ENCODE results near the gene TFB2M.

TFB2M gene

DNA sequence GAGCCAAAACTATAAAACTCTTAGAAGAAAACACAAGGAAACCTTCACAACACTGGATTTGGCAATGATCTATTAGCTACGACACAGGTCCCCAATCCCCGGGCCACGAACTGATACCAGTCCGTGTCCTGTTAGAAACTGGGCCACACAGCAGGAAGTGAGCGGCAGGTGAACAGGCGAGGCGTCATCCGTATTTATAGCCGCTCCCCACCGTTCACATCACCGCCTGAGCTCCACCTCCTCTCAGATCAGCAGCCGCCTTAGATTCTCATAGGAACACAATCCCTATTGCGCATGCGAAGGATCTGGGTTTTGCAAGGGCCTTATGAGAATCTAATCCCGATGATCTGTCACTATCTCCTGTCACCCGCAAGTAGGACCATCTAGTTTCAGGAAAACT is 11.9 kb downstream of the TFB2M start:
- in situ Hi-C loops (cut with HindIII; ENCODE audit: low sequenced_read_pairs): no loop called here

DNA sequence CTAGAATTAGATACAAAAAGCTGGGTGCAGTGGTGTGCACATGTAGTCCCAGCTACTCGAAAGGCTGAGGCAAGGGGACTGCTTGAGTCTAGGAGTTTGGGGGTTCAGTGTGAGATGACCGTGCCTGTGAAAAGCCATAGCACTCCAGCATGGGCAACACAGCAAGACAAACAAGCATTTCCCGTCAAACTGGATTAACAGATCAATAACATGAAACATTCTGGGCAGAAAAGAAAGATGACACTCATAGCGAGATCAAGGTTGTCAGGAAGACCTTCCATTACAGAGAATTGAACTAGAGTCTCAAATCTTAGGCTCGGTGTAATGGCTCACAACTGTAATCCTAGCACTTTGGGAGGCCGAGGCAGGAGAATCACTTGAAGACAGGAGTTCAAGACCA is 14.0 kb downstream of the TFB2M start:
- in situ Hi-C loops (cut with HindIII; ENCODE audit: low sequenced_read_pairs): no loop called here

DNA sequence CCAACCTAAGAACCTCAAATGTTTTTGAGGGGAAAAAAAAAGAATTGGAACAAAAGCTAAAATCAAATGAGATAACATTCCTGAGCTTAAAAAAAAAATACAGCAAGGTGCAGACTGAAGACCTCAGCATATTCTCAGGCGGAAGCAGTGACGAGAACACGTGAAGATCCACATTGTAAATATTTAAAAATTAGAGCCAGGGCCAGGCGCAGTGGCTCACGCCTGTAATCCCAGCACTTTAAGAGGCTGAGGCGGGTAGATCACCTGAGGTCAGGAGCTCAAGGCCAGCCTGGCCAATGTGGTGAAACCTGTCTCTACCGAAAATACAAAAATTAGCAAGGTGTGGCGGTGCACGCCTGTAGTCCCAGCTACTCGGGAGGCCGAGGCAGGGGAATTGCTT is 15.7 kb downstream of the TFB2M start:
- in situ Hi-C loops (cut with HindIII; ENCODE audit: low sequenced_read_pairs): no loop called here

DNA sequence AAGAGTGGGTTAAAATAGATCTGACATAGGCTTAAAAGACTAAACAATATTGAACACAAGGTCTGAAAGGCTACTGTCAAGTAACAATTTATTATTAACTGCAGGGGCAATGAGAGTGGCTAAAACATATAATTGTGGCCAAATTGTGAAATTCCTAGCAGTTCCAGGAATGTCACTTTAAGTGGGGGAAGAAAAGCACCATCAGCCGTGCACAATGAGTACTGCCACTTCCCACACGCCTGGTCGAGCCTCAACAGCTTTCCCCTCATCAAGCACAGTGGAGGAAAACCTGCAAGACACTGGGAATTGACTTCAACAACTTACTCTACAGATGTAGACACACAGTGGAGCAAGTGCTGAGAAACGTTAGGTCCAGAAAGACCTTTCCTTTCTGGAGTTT is 16.4 kb downstream of the TFB2M start:
- in situ Hi-C loops (cut with HindIII; ENCODE audit: low sequenced_read_pairs): no loop called here

DNA sequence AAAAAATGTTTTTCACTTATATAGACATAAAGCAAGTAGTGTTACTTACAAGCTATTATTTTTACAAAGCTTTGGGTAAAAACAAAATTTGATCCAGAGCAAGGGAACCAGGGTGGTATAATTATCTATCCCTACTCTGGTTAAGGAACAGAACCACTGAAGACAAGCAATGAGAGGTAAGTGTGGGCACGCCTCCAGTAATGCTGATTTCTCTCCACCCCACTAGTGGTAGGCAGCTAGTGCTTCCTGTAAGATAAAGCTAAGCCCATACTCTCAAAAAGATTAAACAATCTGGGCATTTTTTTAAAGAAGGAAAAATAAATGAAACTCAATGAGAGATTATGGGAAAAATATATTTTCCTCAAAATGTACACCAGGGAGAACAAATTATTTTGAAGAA is 22.1 kb downstream of the TFB2M start:
- in situ Hi-C loops (cut with HindIII; ENCODE audit: low sequenced_read_pairs): no loop called here

DNA sequence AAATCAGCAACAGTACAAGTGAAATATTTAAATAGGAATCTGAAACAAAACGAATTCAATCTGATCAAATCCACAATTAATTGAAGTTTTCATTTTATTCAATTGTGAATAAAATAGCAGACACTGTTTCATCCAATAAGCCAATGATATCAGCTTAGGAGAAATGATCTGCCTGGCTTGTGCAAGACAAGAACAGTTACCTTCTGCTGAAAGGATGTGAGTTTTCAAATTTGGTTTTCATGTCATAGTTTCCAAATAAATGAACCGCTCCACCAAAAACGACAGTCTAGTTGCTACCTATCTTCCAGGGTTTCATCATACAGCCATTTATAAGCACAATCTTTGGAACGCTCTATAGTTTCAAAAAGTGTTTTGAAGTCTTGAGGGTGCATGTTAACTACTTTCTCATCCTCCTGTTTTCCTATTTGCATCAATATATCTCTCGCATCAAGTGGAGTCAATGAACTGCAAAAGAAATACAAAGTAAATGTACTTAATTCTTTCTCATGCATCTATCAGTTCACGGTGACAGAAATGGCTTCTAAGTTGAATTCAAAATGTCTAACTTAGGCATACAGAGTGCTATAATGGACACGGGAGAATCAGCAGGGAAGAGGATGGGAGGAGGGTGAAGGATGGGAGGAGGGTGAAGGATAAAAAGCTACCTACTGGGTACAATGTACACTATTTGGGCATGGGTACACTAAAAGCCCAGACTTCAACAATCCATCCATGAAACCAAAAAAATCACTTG is 25.1 kb downstream of the TFB2M start:
- in situ Hi-C loops (cut with HindIII; ENCODE audit: low sequenced_read_pairs): no loop called here

DNA sequence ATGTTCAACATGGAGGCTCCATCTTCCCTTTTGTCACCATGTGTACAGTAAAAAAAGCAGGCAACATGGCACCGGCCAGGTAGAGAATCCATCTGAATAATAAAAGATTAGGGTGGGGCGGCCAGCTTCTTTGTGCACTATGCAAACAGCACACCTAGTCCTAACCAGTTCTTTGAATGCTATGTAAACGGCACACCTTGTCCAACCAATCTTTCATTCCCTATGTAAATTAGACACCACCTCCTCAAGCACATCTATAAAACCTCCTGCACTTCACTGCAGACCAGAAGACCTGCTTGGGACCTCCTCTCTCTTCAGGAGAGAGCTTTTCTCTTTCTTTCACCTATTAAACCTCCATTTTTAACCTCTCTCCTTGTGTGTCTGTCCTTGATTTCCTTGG is 28.2 kb downstream of the TFB2M start:
- in situ Hi-C loops (cut with HindIII; ENCODE audit: low sequenced_read_pairs): no loop called here

DNA sequence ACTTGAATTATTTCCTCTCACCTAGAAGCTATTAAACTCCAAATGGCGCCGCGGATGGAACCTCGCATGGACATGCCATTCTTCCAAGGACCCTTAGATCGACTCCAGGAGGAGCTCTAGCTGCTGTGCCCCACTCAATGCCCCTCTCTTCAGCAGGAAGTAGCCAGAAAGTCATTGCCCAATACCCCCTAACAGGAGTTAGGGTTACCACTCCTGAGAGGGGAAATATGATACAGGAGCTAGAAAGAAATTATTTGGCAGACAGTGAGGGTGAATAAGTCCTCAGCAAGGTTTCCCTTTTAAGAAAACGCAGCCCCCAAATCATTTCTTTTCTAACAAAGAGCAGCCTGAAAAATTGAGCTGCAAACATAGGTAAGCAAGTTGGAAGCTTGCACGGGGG is 28.6 kb downstream of the TFB2M start:
- in situ Hi-C loops (cut with HindIII; ENCODE audit: low sequenced_read_pairs): no loop called here

DNA sequence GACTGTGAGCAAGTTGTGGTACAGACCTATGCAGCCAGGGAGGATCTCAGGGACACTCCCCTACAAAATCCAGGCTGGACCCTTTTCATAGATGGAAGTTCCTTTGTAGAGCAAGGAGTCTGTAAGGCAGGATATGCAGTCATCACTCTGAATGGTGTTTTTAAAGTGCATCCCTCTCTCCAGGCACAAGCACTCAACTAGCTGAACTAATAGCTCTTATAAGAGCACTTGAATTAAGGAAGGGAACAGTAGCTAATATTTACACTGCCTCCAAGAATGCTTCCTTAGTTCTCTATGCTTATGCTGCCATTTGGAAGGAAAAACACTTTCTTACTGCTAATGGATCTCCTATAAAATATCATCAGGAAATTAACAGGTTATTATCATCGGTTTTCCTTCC is 31.9 kb downstream of the TFB2M start:
- in situ Hi-C loops (cut with HindIII; ENCODE audit: low sequenced_read_pairs): no loop called here

DNA sequence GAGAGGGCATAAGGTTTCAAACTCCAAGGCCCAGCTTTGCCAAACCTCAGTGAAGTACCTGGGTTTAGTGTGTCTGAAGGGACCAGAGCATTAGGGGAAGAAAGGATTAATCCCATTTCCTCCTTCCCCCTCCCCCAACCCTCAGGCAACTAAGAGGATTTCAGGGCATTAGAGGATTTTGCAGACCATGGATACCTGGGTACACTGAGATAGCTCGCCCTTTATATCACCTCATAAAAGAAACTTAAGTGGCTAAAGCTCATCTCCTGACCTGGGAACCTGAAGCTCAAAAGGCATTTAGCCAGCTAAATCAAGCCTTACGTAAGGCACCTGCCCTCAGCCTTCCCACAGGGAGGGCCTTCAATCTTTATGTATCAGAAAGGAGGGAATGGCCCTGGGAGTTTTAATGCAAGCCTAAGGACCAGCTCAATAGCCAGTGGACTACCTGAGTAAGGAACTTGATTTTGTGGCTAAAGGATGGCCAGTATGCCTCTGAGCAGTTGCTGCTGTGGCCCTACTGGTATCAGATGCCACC is 32.6 kb downstream of the TFB2M start:
- in situ Hi-C loops (cut with HindIII; ENCODE audit: low sequenced_read_pairs): no loop called here

DNA sequence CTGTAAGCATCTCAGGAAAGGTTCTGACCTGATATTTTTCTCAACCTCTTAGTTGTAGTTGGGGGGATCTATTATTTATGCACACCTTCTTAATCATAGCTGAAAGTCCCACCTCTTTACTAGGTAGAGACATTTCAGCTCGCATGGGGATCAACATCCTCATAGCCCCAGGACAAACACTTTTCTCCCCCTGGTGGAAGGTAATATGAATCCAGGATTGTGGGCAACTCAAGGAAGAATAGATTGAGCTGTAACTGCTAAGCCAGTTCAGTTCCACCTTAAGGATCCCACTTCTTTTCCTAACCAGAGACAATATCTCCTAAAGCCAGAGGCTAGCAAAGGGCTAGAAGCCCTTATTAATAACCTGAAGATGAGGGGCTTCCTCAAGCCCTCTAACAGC is 33.5 kb downstream of the TFB2M start:
- in situ Hi-C loops (cut with HindIII; ENCODE audit: low sequenced_read_pairs): no loop called here

DNA sequence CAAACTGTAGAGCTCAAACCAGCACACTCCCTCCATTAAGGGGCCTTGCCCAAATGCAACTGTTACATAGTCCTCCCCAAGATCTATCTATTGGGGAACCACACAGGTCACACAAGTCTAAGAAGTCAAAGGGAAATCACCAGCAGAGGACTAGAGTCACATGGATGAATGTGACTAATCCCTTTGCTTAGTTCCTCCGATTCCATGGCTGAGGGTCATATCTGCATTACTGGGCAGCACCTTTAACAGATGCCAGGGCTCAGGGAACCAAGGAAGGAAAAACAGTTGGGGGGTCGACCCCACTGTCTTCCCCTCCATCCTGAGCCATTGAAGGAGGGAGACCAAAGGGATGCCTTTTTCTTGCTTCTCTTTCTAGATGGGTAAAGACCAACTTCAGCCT is 35.6 kb downstream of the TFB2M start:
- in situ Hi-C loops (cut with HindIII; ENCODE audit: low sequenced_read_pairs): no loop called here

DNA sequence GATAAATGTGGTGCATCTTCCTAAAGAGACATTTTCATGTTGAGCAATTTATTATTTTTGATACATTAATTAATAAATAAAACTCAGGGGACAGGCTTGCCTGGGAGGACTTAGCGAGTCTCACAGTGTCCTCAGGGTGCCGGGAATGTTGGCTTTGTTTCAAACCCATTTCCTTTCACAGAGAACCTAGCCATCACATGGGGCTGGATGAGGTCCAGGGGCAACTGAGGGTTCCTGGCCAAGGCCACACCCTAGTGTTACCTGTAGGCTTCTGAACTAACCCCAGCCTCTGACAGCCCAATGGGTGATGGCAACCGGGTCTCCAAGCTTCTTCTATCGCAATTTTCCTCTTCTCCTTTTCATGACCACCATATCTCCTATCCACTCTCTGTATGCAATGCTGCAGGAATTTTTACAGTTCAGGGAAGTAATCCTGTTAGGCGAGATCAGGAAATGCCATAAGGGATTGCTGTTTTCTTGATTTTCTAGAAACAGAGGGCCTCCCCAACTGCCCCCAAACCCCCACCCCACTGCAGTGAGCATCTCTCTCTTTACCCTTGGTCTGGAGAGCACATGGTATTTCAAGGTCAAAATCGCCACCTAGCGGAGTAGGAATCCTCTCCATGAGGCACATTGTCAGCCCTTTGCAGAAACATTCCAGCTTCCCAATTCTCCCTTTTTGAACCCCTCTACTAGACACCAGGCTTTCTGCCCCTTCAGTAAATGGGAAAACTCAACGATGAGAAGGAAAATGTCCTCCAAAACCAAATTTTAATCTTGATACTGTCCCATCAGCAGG is 36.9 kb downstream of the TFB2M start:
- in situ Hi-C loops (cut with HindIII; ENCODE audit: low sequenced_read_pairs): no loop called here

DNA sequence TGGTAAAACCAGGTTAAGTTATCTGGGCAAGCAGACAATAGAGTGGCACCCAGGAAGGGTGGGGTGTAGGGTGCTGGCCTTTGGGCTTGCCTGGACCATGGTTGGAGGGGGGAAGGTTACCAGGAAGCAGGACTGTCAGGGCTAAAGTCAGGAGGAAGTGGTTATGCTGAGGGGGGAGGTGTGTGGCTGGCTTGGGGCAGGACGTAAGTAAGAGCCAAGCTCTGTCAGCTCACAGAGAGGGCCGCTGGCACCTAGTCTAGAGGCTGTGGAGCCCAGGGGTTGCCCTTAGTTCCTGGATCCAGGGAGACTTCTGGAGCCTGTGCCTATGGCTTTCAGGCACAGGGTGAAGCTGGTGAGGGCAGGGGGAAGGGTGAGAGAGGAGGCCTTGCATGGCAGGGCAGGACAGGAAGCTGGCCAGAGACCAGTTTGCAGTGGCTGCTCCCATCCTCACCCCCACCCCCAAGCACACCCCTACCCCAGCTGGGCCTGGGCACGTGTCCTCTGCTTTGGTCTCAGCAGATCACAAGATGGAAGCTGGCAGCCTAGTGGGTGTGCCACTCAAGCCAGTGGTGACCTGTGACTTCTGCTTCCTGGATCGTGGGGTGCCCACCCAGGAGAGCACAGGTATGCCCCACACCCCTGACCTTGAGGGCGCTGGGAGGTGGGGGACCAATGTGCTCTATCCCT is 38.5 kb downstream of the TFB2M start:
- in situ Hi-C loops (cut with HindIII; ENCODE audit: low sequenced_read_pairs): no loop called here

DNA sequence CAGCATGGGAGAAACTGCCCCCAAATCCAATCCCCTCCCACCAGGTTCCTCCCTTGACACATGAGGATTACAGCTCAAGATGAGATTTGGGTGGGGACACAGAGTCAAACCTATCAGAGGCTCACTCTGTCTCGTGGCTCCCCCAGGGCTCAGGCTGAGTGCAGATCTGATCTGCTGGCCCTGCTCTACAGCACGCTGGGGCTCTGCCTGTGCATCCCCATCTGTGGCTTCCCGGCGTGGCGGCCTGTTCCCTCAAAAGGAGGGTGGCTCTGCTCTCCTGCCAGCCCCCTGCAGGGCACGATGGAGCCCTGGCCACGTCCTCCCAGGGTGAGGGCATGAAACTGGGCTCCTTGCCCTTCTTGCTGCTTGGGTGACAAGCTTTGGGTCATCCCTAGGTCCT is 39.1 kb downstream of the TFB2M start:
- in situ Hi-C loops (cut with HindIII; ENCODE audit: low sequenced_read_pairs): no loop called here

DNA sequence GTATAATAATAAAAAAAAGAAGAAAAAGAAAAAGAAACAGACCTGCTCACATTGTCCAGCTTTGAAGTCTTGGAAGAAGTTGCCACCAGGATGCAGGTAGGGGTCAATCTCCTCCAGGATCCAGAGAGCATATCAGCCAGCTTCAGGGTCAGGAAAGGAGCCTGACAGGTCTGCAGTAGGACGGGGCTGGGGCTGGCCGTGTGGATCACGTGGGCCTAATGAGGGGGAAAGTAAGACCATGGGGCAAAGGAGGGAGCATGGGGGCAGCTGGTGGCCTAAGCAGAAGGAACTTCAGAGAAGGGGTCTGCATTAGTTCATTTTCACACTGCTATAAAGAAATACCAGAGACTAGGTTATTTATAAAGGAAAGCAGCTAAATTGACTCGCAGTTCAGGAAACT is 39.7 kb downstream of the TFB2M start:
- in situ Hi-C loops (cut with HindIII; ENCODE audit: low sequenced_read_pairs): no loop called here

DNA sequence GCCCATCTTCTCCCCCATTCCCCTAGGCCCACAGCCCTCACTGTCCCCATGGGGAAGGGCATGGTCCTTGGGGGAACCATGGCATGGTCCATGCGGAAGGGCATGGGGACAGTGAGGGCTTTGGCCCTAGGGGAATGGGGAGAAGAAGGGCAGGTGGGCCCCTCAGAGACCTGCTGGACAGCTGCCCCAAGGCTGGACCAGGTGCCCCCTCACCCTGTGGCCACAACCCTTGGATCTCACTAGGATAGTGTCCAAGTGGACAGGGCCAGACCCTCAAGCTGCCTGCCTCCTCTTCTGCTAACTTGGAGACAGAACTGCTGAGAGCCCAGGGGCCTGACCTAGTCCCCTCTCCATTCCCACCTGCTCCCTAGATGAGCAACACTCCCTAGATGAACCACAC is 46.5 kb downstream of the TFB2M start:
- in situ Hi-C loops (cut with HindIII; ENCODE audit: low sequenced_read_pairs): no loop called here

DNA sequence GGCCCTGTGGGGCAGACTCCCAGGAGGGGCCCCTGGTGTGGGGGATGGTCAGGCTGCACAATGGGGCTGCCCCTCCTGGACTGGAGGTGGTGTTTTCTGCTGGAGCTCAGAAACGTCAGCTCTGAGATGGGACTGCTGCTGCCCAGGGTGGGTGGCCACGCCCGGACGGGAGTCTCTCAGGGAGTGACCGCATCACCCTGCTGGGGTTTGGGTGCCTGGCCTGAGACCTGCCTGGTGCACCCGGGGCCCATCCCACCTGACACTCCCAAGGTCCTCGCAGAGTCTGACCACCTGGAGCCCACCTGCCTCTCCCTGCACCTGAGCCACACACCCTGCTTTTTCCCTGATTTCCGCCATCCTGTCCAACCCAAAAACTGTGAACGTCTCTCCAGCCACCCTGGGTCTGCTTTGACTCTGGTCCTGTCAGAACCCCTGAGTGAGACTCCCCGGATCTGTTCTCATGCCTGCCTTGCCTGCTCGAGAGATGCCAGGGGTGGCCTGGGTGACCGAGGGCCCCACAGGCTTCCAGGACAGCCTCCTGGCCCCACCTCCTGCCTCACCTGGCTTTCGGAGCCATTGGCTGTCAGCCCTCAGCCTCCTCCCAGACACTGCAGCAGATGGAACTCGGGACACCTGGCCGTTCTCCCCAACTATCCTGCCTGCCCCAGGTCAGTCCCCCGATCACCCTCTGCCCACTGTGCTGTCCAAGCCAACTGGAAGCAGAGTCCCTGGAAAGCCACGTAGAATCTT is 47.4 kb downstream of the TFB2M start:
- in situ Hi-C loops (cut with HindIII; ENCODE audit: low sequenced_read_pairs): no loop called here

DNA sequence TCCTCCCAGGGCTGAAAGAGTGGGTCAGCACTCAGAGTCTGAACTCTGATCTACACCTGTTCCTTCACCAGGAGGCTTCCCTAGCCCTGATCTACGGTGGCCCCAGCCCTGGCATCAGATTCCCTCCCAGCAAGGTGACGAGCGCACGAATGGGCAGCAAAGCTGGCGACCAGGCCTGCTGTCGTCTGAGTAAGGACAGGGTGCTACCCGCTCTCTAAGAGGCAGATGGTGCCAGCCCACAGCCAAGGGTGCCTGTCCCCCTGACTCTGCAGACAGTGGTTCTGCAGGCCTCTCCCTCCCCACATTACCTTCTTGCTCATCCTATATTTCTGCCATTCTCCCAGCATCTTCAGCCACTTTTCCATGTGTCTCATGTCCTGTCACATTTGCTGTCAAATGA is 48.7 kb downstream of the TFB2M start:
- in situ Hi-C loops (cut with HindIII; ENCODE audit: low sequenced_read_pairs): no loop called here

DNA sequence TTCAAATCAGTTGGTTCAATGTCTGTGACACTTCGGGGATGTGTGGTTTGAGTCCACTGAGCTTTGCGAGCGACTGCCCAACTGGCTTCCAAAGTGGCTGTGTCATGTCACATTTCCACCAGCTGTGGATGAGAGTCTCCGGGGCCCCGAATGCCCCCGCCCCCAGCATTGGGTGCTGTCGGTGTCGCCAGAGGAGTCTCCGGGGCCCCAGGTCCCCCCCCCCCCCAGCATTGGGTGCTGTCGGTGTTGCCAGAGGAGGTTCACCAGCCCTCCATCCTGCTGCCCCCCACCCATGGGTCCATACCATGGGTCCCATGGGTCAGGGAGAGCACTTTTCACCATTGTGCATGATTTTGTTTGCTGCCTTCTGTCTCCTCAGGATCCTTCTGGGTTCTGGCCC is 49.9 kb downstream of the TFB2M start:
- in situ Hi-C loops (cut with HindIII; ENCODE audit: low sequenced_read_pairs): no loop called here

DNA sequence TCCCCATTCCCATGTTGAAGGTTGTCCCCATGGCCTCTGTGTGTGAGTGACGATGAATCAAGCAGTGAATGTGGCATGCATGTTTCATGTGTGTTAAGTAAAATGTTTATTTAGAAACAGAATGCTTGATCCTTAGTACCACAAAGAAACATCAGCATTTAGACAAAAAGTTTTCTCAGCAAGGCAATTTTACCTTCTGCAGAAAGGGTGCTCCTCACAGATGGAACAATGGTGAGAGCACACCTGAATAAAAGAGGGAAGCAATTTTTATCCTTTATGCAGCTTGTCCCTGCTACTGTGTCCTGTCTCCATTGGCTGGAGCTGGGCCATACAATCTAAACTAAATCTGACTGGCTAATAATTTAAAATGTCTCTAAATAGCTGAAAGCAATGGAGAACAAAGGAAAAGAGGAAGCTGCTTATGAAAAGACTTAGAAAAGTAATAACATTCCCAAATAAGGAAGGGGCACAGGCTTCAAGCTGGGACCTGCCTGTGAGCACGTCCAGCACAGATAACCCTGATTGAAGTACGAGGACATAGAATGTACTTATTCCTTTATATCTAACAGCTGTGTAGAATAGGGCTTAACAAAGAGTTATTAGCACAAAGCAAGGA is 50.6 kb downstream of the TFB2M start:
- in situ Hi-C loops (cut with HindIII; ENCODE audit: low sequenced_read_pairs): no loop called here
